ENCODE measurements around the gene SLC25A48. TPM values are rescaled to one million over a fixed set of nuclear protein-coding genes. Genes with fewer than 3 reads are reported as not detected.

Gene SLC25A48
- total RNA-seq, 1 donor from 2014 or later = not detected

DNA sequence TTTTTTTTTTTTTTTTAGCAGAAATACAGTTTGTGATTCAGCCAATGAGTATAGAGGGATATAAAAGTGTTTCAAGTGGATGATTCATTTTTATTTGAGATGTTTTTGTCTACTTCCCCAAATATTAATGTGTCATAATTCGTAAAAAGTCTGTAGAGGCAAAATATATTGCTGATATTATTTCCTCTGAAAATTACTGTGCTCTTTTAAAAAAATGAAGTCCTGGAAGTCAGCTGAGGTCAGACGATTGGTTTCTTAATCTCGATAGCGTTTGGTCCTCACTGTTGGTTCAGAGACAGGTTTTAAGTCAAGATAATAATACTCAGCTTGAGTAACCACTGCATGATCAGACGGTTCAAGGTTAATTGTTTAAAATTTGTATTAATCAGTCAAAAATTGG lies 41.7 kb downstream of the SLC25A48 start:
- TF ChIP-seq CTCF (IDR thresholded peaks at IDR 0.05; ENCODE audit: insufficient read depth, low read length, severe bottlenecking) = no peak
- Histone ChIP-seq H3K36me3 (ENCODE audit: control insufficient read depth, insufficient read depth, low read length) (no peaks in the 10 kb centered on the region), H3K4me3 (ENCODE audit: low read depth, low read length) (no peak overlapping the region), H3K27me3 (ENCODE audit: control insufficient read depth, insufficient read depth, low read length) (peaks cover 8% of the 10 kb centered on the region)
- no peak for DNase-seq (ENCODE audit: low read depth)
- FAIRE-seq = no peak

- FAIRE-seq (no peak), DNase-seq (ENCODE audit: low read depth) (no peak)
- Histone ChIP-seq H3K4me3 (ENCODE audit: low read depth, low read length) (no peak overlapping the region), H3K36me3 (ENCODE audit: control insufficient read depth, insufficient read depth, low read length) (no peaks in the 10 kb centered on the region), H3K27me3 (ENCODE audit: control insufficient read depth, insufficient read depth, low read length) (peaks cover 8% of the 10 kb centered on the region)
- no peak for TF ChIP-seq CTCF (IDR thresholded peaks at IDR 0.05; ENCODE audit: insufficient read depth, low read length, severe bottlenecking)
Measured at GRCh38 chr5:135877570-135878155, 43.2 kb downstream of the SLC25A48 start.

DNA sequence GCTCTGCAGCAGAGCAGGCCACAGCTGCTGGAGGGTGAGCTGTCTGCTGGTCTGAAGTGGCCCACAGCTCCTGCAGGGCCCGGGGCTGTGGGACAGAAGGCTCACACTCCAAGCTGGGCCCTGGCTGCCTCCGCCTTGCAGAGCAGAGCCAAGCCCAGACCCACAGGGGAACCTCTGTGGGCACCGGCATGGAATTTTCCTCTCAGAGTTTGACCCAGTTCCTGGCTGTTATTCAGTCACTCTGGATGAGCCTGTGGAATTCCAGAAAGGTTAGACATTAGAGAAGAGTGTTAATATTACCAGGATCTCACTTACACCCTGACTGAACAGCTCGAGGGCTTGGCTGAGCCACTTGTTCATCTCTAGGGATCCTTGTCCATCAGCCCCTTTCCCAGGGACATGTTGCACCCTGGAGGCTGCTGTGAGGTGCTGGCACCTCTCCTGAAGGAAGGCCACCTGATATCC lies 43.7 kb downstream of the SLC25A48 start:
- peaks cover 8% of the 10 kb centered on the region for H3K27me3 ChIP-seq (ENCODE audit: control insufficient read depth, insufficient read depth, low read length)
- DNase-seq (ENCODE audit: low read depth) (no peak), FAIRE-seq (no peak)
- TF ChIP-seq CTCF (IDR thresholded peaks at IDR 0.05; ENCODE audit: insufficient read depth, low read length, severe bottlenecking) = no peak
- no peaks in the 10 kb centered on the region for H3K36me3 ChIP-seq (ENCODE audit: control insufficient read depth, insufficient read depth, low read length)
- no peak overlapping the region for H3K4me3 ChIP-seq (ENCODE audit: low read depth, low read length)

- DNase-seq (ENCODE audit: low read depth) (no peak), FAIRE-seq (peak; percentile 73)
- no peak overlapping the region for H3K4me3 ChIP-seq (ENCODE audit: low read depth, low read length)
- TF ChIP-seq CTCF (IDR thresholded peaks at IDR 0.05; ENCODE audit: insufficient read depth, low read length, severe bottlenecking) = no peak
- H3K27me3 ChIP-seq (ENCODE audit: control insufficient read depth, insufficient read depth, low read length) = peaks cover 6% of the 10 kb centered on the region
- H3K36me3 ChIP-seq (ENCODE audit: control insufficient read depth, insufficient read depth, low read length) = no peaks in the 10 kb centered on the region
Measured at GRCh38 chr5:135879591-135879990, 45.1 kb downstream of the SLC25A48 start.

- no peak for FAIRE-seq
- TF ChIP-seq CTCF (IDR thresholded peaks at IDR 0.05; ENCODE audit: insufficient read depth, low read length, severe bottlenecking) = peak; percentile 27
- H3K36me3 ChIP-seq (ENCODE audit: control insufficient read depth, insufficient read depth, low read length) = no peaks in the 10 kb centered on the region
- DNase-seq (ENCODE audit: low read depth) = no peak
- H3K27me3 ChIP-seq (ENCODE audit: control insufficient read depth, insufficient read depth, low read length) = peaks cover 5% of the 10 kb centered on the region
- H3K4me3 ChIP-seq (ENCODE audit: low read depth, low read length) = no peak overlapping the region
Measured at GRCh38 chr5:135880278-135880677, 45.8 kb downstream of the SLC25A48 start.

DNA sequence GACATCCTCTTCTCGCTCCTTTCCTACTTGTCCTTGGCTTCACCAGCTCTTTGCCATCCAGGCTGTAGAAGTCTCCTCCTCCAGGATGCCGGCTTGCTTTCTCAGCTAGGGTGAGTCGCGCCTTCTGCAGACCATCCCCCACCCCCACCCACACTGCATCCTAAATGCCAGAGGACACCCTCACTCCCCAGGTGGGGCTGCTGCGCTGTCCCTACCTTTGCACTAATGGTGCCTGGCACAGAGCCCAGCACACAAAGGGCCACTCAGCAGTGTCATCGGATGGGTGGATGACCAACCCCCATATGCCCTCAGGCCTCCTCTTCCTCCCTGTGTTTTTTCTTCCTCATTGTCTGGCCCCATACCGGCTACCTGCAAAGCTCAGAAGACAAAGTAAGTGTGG lies 46.3 kb downstream of the SLC25A48 start:
- FAIRE-seq (no peak), DNase-seq (ENCODE audit: low read depth) (peak; percentile 43)
- TF ChIP-seq CTCF (IDR thresholded peaks at IDR 0.05; ENCODE audit: insufficient read depth, low read length, severe bottlenecking) = no peak

More for the DNA sequence above, 46.3 kb downstream of the SLC25A48 start:
- Histone ChIP-seq H3K27me3 (ENCODE audit: control insufficient read depth, insufficient read depth, low read length) (peaks cover 5% of the 10 kb centered on the region), H3K4me3 (ENCODE audit: low read depth, low read length) (no peak overlapping the region), H3K36me3 (ENCODE audit: control insufficient read depth, insufficient read depth, low read length) (no peaks in the 10 kb centered on the region)

Measured in bronchial epithelial cell (primary cell).